CD4-positive, CD25-positive, alpha-beta regulatory T cell (primary cell): Measurements from ENCODE around the gene FTCD. TPM values are rescaled to one million over a fixed set of nuclear protein-coding genes. Genes with fewer than 3 reads are reported as not detected.

Experiments used
- ATAC-seq, 2 donors: fragments of 150-1000 bp; cut with Tn5 transposase; one replicate each; pipeline ENCODE4 v1.10.0; 2021; ENCODE audit warnings: low read depth in 2 of 2, moderate number of reproducible peaks in 2 of 2, moderate library complexity in 1 of 2
- DNase-seq, 3 donors: peaks; one replicate each; pipeline versions ENCODE4 v3.0.0 to v3.0.0-alpha.2; 2012 to 2022; ENCODE audit warnings: mixed read lengths in 1 of 3
- H3K27ac ChIP-seq: one replicate; pipeline ENCODE4 v1.7.0; 2013; ENCODE audit warnings: mild to moderate bottlenecking, low read length; ENCODE audit not compliant: insufficient read depth, poor library complexity, severe bottlenecking
- H3K27me3 ChIP-seq: one replicate; pipeline ENCODE4 v1.7.0; 2013; ENCODE audit warnings: low read length; ENCODE audit not compliant: control insufficient read depth, insufficient read depth
- H3K36me3 ChIP-seq: one replicate; pipeline ENCODE4 v1.7.0; 2013; ENCODE audit warnings: mild to moderate bottlenecking, low read length, moderate library complexity; ENCODE audit not compliant: control insufficient read depth, insufficient read depth
- H3K4me1 ChIP-seq: 2 replicates; pipeline ENCODE4 v1.7.0; 2013; ENCODE audit warnings: mild to moderate bottlenecking, low read length; ENCODE audit not compliant: insufficient read depth, control insufficient read depth, poor library complexity, severe bottlenecking
- H3K4me3 ChIP-seq: one replicate; pipeline ENCODE4 v1.7.0; 2013; ENCODE audit warnings: low read depth, mild to moderate bottlenecking, low read length, moderate library complexity
- H3K9me3 ChIP-seq, 2 experiments: 1 replicate in 1 of 2; 2 replicates in 1 of 2; pipeline ENCODE4 v1.7.0; 2013; ENCODE audit warnings: low read length in 2 of 2, mild to moderate bottlenecking in 1 of 2, moderate library complexity in 1 of 2; ENCODE audit not compliant: control insufficient read depth in 2 of 2
- H3K27ac Mint-ChIP-seq, 3 donors: one replicate each; pipeline ENCODE4 v1.8.0; 2020 to 2022; ENCODE audit warnings: mild to moderate bottlenecking in 3 of 3, mixed read lengths in 3 of 3, moderate library complexity in 2 of 3
- H3K27me3 Mint-ChIP-seq: one replicate; pipeline ENCODE4 v1.8.0; 2022; ENCODE audit warnings: mild to moderate bottlenecking, mixed read lengths
- H3K36me3 Mint-ChIP-seq: one replicate; pipeline ENCODE4 v1.8.0; 2020; ENCODE audit warnings: mixed read lengths
- H3K4me1 Mint-ChIP-seq, 4 donors: one replicate each; pipeline ENCODE4 v1.8.0; 2020 to 2022; ENCODE audit warnings: mixed read lengths in 4 of 4, mild to moderate bottlenecking in 1 of 4
- H3K4me3 Mint-ChIP-seq, 4 donors: one replicate each; pipeline ENCODE4 v1.8.0; 2020 to 2022; ENCODE audit warnings: mild to moderate bottlenecking in 4 of 4, mixed read lengths in 4 of 4, moderate library complexity in 3 of 4
- H3K9me3 Mint-ChIP-seq, 7 donors: one replicate each; pipeline ENCODE4 v1.8.0; 2020 to 2022; ENCODE audit warnings: mixed read lengths in 7 of 7, mild to moderate bottlenecking in 3 of 7, moderate library complexity in 2 of 7
- polyA plus RNA-seq, 4 donors: library from polyadenylated mRNA; unstranded; fragments of 300-500 nt; fragmentation: Illumina TruSeq; gene quantifications; one replicate each; pipeline ENCODE4 v1.2.3, GENCODE V29; 2021
- total RNA-seq: library from RNA; stranded (reverse); gene quantifications from one replicate; pipeline ENCODE4 v1.2.3, GENCODE V29; 2022

The FTCD gene
- total and polyA plus RNA-seq, 5 donors from 2014 or later = 0.38 TPM; not detected in 4

DNA sequence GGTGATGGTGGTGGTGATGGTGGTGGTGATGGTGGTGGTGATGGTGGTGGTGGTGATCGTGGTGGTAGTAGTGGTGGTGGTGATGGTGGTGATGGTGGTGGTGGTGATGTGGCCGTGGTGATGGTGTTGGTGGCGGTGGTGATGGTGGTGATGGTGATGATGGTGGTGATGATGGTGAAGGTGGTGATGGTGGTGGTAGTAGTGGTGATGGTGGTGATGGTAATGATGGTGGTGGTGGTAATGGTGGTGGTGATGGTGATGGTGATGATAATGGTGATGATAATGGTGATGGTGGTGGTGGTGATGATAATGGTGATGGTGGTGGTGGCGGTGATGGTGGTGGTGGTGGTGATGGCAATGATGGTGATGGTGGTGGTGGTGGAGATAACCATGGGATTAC is 64.3 kb downstream of the FTCD start:
- Histone ChIP-seq H3K27ac (no peak overlapping the region), H3K4me1 (no peaks in the 10 kb centered on the region), H3K4me3 (no peak overlapping the region), H3K27me3 (no peaks in the 10 kb centered on the region), H3K9me3 (peaks cover 14% of the 10 kb centered on the region in 2 experiments), H3K36me3 (no peaks in the 10 kb centered on the region)
- DNase-seq (no peak), ATAC-seq (no peak)
- H3K27me3 Mint-ChIP-seq = no peaks in the 10 kb centered on the region
- no peak overlapping the region for H3K4me3 Mint-ChIP-seq
- H3K4me1 Mint-ChIP-seq = no peaks in the 10 kb centered on the region
- H3K27ac Mint-ChIP-seq = no peak overlapping the region
- peaks cover 0 to 28% (median 8%) of the 10 kb centered on the region in 7 donors for H3K9me3 Mint-ChIP-seq
- H3K36me3 Mint-ChIP-seq = no peaks in the 10 kb centered on the region

DNA sequence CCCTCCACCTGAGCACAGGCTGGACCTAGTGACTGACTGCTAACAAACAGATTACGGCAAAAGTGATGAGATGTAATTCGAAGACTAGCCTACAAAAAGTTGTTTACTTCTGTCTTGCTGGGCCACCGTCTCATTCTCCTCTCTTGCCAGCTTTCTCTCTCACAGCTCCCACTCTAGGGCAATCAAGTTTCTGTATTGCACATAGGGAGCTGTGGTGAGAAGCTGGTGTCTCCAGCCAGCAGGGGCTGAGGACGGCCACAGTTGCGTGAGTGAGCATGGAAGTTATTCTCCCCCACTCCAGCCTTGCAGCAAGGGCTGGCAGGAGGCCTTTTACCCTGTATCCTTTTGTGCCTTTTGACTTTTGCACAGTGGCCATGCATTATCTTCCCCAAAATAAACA is 66.1 kb downstream of the FTCD start:
- no peaks in the 10 kb centered on the region for H3K27me3 ChIP-seq
- Mint-ChIP-seq H3K27ac (no peak overlapping the region), H3K4me1 (no peaks in the 10 kb centered on the region), H3K27me3 (no peaks in the 10 kb centered on the region), H3K4me3 (no peak overlapping the region), H3K9me3 (peaks cover 0 to 30% (median 8%) of the 10 kb centered on the region in 7 donors), H3K36me3 (no peaks in the 10 kb centered on the region)
- no peak for ATAC-seq
- no peaks in the 10 kb centered on the region for H3K4me1 ChIP-seq
- no peak overlapping the region for H3K27ac ChIP-seq
- peaks cover 14 to 17% of the 10 kb centered on the region in 2 experiments for H3K9me3 ChIP-seq
- no peak overlapping the region for H3K4me3 ChIP-seq
- no peak for DNase-seq
- H3K36me3 ChIP-seq = no peaks in the 10 kb centered on the region

DNA sequence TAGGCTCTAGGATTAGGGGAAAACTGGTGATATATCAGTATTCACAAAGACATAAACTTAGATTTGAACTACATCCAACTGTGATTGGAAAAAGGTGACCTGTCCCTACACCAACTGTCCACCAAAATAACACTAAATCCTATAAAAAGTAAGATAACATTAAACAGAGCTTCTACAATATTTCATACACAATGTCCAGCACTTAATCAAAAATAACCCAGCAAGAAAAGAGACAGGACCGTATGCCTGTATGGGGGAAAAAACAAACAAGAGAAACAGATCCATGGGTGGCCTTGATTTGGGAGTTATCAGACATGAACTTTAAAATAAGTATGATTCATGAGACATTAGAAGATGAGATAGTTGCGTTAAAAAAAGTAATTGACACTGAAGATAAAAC is 67.2 kb downstream of the FTCD start:
- ATAC-seq (no peak), DNase-seq (no peak)
- H3K27me3 ChIP-seq = no peaks in the 10 kb centered on the region
- no peaks in the 10 kb centered on the region for H3K4me1 ChIP-seq
- Mint-ChIP-seq H3K4me3 (peak overlapping the region in 1 of 4 donors; percentile 23), H3K4me1 (no peaks in the 10 kb centered on the region), H3K9me3 (peaks cover 0 to 30% (median 8%) of the 10 kb centered on the region in 7 donors), H3K36me3 (no peaks in the 10 kb centered on the region), H3K27me3 (no peaks in the 10 kb centered on the region), H3K27ac (no peak overlapping the region)
- H3K36me3 ChIP-seq = no peaks in the 10 kb centered on the region
- peaks cover 14 to 17% of the 10 kb centered on the region in 2 experiments for H3K9me3 ChIP-seq
- no peak overlapping the region for H3K4me3 ChIP-seq
- H3K27ac ChIP-seq = no peak overlapping the region

DNA sequence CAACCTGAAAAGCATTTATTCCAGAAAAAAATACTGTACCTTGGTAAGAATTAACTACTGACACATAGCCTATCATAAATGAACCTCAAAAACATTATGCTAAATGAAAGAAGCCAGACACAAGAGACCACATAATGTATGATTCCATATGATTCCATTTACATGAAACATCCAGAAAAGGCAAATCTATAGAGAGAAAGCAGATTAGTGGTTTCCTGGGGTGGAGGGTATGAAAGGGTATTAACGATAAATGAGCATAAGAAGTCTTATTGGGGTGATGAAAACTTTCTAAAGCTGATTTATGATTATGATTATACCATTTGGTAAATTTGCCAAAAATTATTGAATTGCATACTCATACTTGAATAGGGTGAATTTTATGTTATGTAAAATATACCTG is 67.7 kb downstream of the FTCD start:
- Histone ChIP-seq H3K36me3 (no peaks in the 10 kb centered on the region), H3K27me3 (no peaks in the 10 kb centered on the region), H3K4me1 (no peaks in the 10 kb centered on the region), H3K9me3 (peaks cover 14 to 17% of the 10 kb centered on the region in 2 experiments), H3K4me3 (no peak overlapping the region), H3K27ac (no peak overlapping the region)
- DNase-seq (no peak), ATAC-seq (no peak)
- H3K9me3 Mint-ChIP-seq = peaks cover 0 to 30% (median 8%) of the 10 kb centered on the region in 7 donors
- no peak overlapping the region for H3K4me3 Mint-ChIP-seq
- no peak overlapping the region for H3K27ac Mint-ChIP-seq
- H3K36me3 Mint-ChIP-seq = no peaks in the 10 kb centered on the region
- no peaks in the 10 kb centered on the region for H3K4me1 Mint-ChIP-seq
- H3K27me3 Mint-ChIP-seq = no peaks in the 10 kb centered on the region

Other genes with a start within 250 kb of the FTCD start
- gene COL6A1, start 173.8 kb downstream of the FTCD start, total RNA-seq = 2.2 TPM
- 1 to 10 TPM in 1 of 4 donors, under 1 TPM in 3; 0.10 to 1.1 (median 0.64) TPM for gene COL6A1, start 173.8 kb downstream of the FTCD start, polyA plus RNA-seq
- 12.9 TPM for gene COL6A2, start 57.5 kb downstream of the FTCD start, total RNA-seq
- gene COL6A2, start 57.5 kb downstream of the FTCD start, polyA plus RNA-seq = 1 to 10 TPM in 2 of 4 donors, under 1 TPM in 2; 0.08 to 3.8 (median 0.83) TPM
- gene SPATC1L, start 28.9 kb upstream of the FTCD start, total RNA-seq = 1.7 TPM
- 1 to 10 TPM; 2.5 to 9.2 (median 6.2) TPM for gene SPATC1L, start 28.9 kb upstream of the FTCD start, polyA plus RNA-seq
- 51.6 TPM for gene LSS, start 73.2 kb upstream of the FTCD start, total RNA-seq
- 10 to 100 TPM in 3 of 4 donors, 1 to 10 TPM in 1; 8.8 to 18.0 (median 12.3) TPM for gene LSS, start 73.2 kb upstream of the FTCD start, polyA plus RNA-seq
- gene MCM3AP, start 130.0 kb upstream of the FTCD start, total RNA-seq = 139 TPM
- gene MCM3AP, start 130.0 kb upstream of the FTCD start, polyA plus RNA-seq = 10 to 100 TPM; 30.7 to 47.2 (median 44.8) TPM
- gene YBEY, start 130.8 kb upstream of the FTCD start, total RNA-seq = 10.9 TPM
- gene YBEY, start 130.8 kb upstream of the FTCD start, polyA plus RNA-seq = 10 to 100 TPM; 13.6 to 18.3 (median 15.4) TPM
- gene C21orf58, start 168.3 kb upstream of the FTCD start, total RNA-seq = 5.2 TPM
- under 1 TPM; 0.64 to 0.96 (median 0.83) TPM for gene C21orf58, start 168.3 kb upstream of the FTCD start, polyA plus RNA-seq
- gene PCNT, start 168.6 kb upstream of the FTCD start, total RNA-seq = 64.5 TPM
- gene PCNT, start 168.6 kb upstream of the FTCD start, polyA plus RNA-seq = 10 to 100 TPM in 2 of 4 donors, 1 to 10 TPM in 2; 5.3 to 13.7 (median 9.5) TPM